GM10266 (cell line): ENCODE measurements around the gene COG6.

Source experiments
- DNase-seq: peaks from one replicate; pipeline ENCODE4 v3.0.0; 2012; ENCODE audit errors: extremely low spot score
- CTCF ChIP-seq: IDR thresholded peaks from 2 replicates; pipeline ENCODE4 v1.5.1; 2012; ENCODE audit warnings: mild to moderate bottlenecking, low read depth; ENCODE audit not compliant: control insufficient read depth, insufficient read depth; ENCODE audit errors: missing control alignments

The COG6 gene

GRCh38 chr13:39655569-39656324, at the start of gene COG6:
TSS of gene COG6 (plus strand) at chr13:39655662. CDS start at chr13:39655727, 65 bp downstream.
- DNase-seq = peak; percentile 87
- TF ChIP-seq CTCF = no peak

GRCh38 chr13:39605677-39606320, 49.7 kb upstream of the COG6 start:
- no peak for TF ChIP-seq CTCF

GRCh38 chr13:39607876-39608275, 47.6 kb upstream of the COG6 start:
- no peak for TF ChIP-seq CTCF
- DNase-seq = no peak

More at GRCh38 chr13:39605677-39606320, 49.7 kb upstream of the COG6 start:
- no peak for DNase-seq

GRCh38 chr13:39612023-39612637, 43.3 kb upstream of the COG6 start:
- peak; percentile 76 for TF ChIP-seq CTCF
- peak; percentile 52 for DNase-seq

GRCh38 chr13:39616087-39616694, 39.3 kb upstream of the COG6 start:
- DNase-seq = peak; percentile 76
- peak; percentile 84 for TF ChIP-seq CTCF

GRCh38 chr13:39618561-39618960, 36.9 kb upstream of the COG6 start:
- no peak for TF ChIP-seq CTCF
- DNase-seq = no peak
